Nephron progenitor cell (in vitro differentiated cells): ENCODE data around the gene IRS1.

Source experiments
- DNase-seq: peaks from one replicate; pipeline ENCODE4 v3.0.0; 2021
- H3K27ac Mint-ChIP-seq: 2 replicates; pipeline ENCODE4 v1.8.0; 2021; ENCODE audit warnings: mild to moderate bottlenecking, moderate library complexity, mixed read lengths
- H3K27me3 Mint-ChIP-seq: 2 replicates; pipeline ENCODE4 v1.8.0; 2021; ENCODE audit warnings: mild to moderate bottlenecking, low read depth, mixed read lengths; ENCODE audit not compliant: poor library complexity
- H3K36me3 Mint-ChIP-seq: 2 replicates; pipeline ENCODE4 v1.8.0; 2021; ENCODE audit warnings: low read depth, mixed read lengths
- H3K4me1 Mint-ChIP-seq: 2 replicates; pipeline ENCODE4 v1.8.0; 2021; ENCODE audit warnings: mixed read lengths
- H3K4me3 Mint-ChIP-seq: 2 replicates; pipeline ENCODE4 v1.8.0; 2021; ENCODE audit warnings: mild to moderate bottlenecking, moderate library complexity, mixed read lengths
- H3K9me3 Mint-ChIP-seq: 2 replicates; pipeline ENCODE4 v1.8.0; 2021; ENCODE audit warnings: mild to moderate bottlenecking, moderate library complexity, mixed read lengths
- CTCF ChIP-seq: fragments of 200-600 bp; sonication (generic); IDR thresholded peaks from 2 replicates; pipeline ENCODE4 v1.5.0; 2021; ENCODE audit warnings: antibody characterized with exemption

The IRS1 gene

GRCh38 chr2:226831266-226831665 lies 31.6 kb upstream of the IRS1 start:
- no peak for TF ChIP-seq CTCF
- DNase-seq = no peak
- H3K36me3 Mint-ChIP-seq = no peaks in the 10 kb centered on the region
- peaks cover 4% of the 10 kb centered on the region for H3K27me3 Mint-ChIP-seq
- H3K9me3 Mint-ChIP-seq = peaks cover 11% of the 10 kb centered on the region
- H3K27ac Mint-ChIP-seq = peak overlapping the region; percentile 76
- no peaks in the 10 kb centered on the region for H3K4me1 Mint-ChIP-seq
- no peak overlapping the region for H3K4me3 Mint-ChIP-seq

DNA sequence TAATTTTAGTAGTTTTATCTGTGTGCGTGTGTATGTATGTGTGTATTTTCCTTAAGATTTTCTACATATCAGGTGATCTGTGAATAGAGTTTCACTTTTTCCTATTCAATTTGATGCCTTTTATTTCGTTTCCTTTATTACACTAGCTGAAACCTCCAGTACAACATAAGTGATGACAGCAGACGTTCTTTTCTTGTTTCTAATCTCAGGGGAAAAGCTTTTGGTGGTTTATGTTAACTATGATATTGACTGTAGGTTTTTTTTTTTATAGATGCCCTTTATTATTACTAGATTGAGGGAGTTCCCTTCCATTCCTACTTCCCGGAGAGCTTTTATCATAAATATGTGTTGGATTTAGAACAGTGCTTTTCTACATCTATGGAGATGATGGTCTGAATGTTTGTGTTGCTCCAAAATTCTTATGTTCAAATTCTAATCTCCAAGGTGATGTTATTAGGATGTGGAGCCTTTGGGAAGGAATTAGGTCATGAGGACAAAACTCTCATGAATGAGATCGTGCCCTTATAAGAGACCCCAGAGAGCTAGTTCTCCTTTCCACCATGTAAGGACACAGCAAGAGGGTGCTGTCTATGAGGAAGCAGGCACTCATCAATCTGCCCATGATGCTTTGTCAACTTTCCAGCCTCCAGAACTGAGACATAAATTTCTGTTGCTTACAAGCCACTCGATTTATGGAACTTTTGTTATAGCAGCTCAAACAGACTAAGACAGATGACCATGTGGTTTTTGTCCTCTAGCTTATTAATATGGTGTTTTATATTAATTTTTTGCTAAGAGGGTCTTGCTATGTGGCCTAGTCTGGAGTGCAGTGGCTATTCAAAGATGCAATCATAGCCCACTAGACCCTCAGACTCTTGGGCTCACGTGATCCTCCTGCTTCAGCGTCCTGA lies 30.4 kb upstream of the IRS1 start:
- no peak for TF ChIP-seq CTCF
- no peaks in the 10 kb centered on the region for H3K4me1 Mint-ChIP-seq
- peaks cover 5% of the 10 kb centered on the region for H3K9me3 Mint-ChIP-seq
- no peak for DNase-seq
- H3K27me3 Mint-ChIP-seq = no peaks in the 10 kb centered on the region
- no peak overlapping the region for H3K27ac Mint-ChIP-seq
- H3K4me3 Mint-ChIP-seq = no peak overlapping the region
- H3K36me3 Mint-ChIP-seq = no peaks in the 10 kb centered on the region

DNA sequence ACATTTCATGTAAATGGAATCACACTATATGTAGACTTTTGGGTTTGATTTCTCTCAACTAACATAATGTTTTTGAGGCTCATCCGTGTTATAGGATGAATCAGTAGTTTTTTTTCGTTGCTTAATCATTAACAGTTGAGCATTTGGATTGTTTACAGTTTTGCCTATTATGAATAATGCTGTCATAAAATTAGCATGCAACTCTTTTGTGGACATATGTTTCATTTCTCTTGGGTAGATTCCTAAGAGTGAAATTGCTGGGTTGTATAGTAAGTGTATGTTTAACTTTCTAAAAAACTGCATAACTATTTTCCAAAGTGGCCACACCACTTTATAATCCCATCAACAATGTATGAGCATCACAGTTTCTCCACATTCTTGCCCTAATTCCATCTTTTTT lies 28.6 kb upstream of the IRS1 start:
- no peak overlapping the region for H3K4me3 Mint-ChIP-seq
- no peaks in the 10 kb centered on the region for H3K4me1 Mint-ChIP-seq
- no peaks in the 10 kb centered on the region for H3K36me3 Mint-ChIP-seq
- no peaks in the 10 kb centered on the region for H3K9me3 Mint-ChIP-seq
- no peak for DNase-seq
- no peak for TF ChIP-seq CTCF
- no peak overlapping the region for H3K27ac Mint-ChIP-seq
- H3K27me3 Mint-ChIP-seq = no peaks in the 10 kb centered on the region

DNA sequence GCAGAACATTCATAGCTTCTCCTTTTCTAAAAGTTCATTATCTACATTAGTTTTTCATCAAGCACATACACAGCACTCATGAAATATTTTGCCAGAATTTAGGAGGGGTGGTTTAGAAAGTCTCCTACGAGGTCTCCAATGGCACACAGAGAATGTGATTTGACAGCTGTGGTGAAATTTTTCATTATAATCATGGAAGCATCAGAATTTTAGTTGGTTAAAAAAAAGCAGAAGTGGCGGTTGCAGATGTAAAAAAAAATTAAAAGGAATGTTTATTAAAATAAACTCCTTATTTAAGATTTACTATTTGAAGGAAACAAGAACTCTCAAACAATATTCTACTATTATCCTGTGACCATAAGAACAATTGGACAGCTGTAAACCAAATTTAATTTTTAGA lies 25.4 kb upstream of the IRS1 start:
- no peak for DNase-seq

GRCh38 chr2:226818930-226819329 lies 19.3 kb upstream of the IRS1 start:
- DNase-seq = no peak
- Mint-ChIP-seq H3K9me3 (peaks cover 4% of the 10 kb centered on the region), H3K27ac (no peak overlapping the region), H3K27me3 (no peaks in the 10 kb centered on the region), H3K4me1 (peaks cover 7% of the 10 kb centered on the region), H3K36me3 (peaks cover 4% of the 10 kb centered on the region), H3K4me3 (no peak overlapping the region)
- TF ChIP-seq CTCF = no peak

More for the DNA sequence above, 25.4 kb upstream of the IRS1 start:
- Mint-ChIP-seq H3K27ac (no peak overlapping the region), H3K4me3 (no peak overlapping the region), H3K27me3 (no peaks in the 10 kb centered on the region), H3K9me3 (no peaks in the 10 kb centered on the region), H3K4me1 (no peaks in the 10 kb centered on the region), H3K36me3 (no peaks in the 10 kb centered on the region)
- TF ChIP-seq CTCF = no peak

DNA sequence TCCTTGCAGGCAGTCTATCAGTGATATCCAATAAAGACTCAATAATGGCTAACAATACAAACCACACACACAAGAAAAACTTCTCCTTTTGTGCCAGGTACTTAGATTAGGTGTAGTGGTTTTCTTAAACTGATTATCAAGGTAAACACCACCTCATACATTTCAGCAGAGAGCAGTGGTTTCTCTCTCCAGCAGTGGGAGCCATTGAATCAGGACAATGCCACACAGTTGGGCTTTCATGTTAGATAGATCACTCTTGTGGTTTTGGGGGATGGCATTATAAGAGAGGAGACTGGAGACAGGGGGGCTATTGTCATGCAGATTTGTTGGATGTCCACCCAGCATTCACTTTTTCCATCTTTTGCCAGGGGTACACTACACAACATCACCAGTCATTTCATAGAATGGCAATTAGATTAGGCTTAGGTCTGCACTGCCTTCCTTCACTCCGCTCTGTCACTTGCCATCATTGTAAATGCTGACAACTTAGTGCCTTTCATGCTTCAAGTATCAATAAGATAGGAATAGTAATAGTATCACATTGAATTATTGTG lies 13.6 kb upstream of the IRS1 start:
- no peak for DNase-seq
- Mint-ChIP-seq H3K9me3 (no peaks in the 10 kb centered on the region), H3K27ac (no peak overlapping the region), H3K4me3 (no peak overlapping the region), H3K36me3 (no peaks in the 10 kb centered on the region), H3K4me1 (no peaks in the 10 kb centered on the region), H3K27me3 (peaks cover 7% of the 10 kb centered on the region)
- TF ChIP-seq CTCF = no peak
